Hepatocyte (in vitro differentiated cells): ENCODE measurements around the gene ASXL2. TPM values are rescaled to one million over a fixed set of nuclear protein-coding genes. Genes with fewer than 3 reads are reported as not detected.

ENCODE experiments used
- DNase-seq: peaks from one replicate; pipeline ENCODE4 v3.0.0-alpha.2; 2016; ENCODE audit warnings: low spot score
- H2AFZ ChIP-seq: fragments of 200-600 bp; sonication (generic); 2 replicates; pipeline ENCODE4 v1.6.0; 2016; ENCODE audit warnings: antibody characterized with exemption, mild to moderate bottlenecking
- H3K27ac ChIP-seq: fragments of 200-600 bp; sonication (generic); 2 replicates; pipeline ENCODE4 v1.5.1; 2016; ENCODE audit warnings: mild to moderate bottlenecking
- H3K27me3 ChIP-seq: fragments of 200-600 bp; sonication (generic); 2 replicates; pipeline ENCODE4 v1.6.1; 2016
- H3K36me3 ChIP-seq: fragments of 200-600 bp; sonication (generic); replicated peaks from 2 replicates; pipeline ENCODE4 v1.5.1; 2016; ENCODE audit warnings: low read depth; ENCODE audit not compliant: insufficient read depth
- H3K4me1 ChIP-seq: fragments of 200-600 bp; sonication (generic); 2 replicates; pipeline ENCODE4 v1.5.1; 2016; ENCODE audit warnings: mild to moderate bottlenecking, moderate library complexity; ENCODE audit not compliant: insufficient read depth
- H3K4me2 ChIP-seq: fragments of 200-600 bp; sonication (generic); 2 replicates; pipeline ENCODE4 v1.6.0; 2016
- H3K4me3 ChIP-seq: fragments of 200-600 bp; sonication (generic); 2 replicates; pipeline ENCODE4 v1.5.1; 2016; ENCODE audit warnings: mild to moderate bottlenecking
- H3K79me2 ChIP-seq: fragments of 200-600 bp; sonication (generic); 2 replicates; pipeline ENCODE4 v1.6.0; 2017; ENCODE audit warnings: mild to moderate bottlenecking
- H3K9me2 ChIP-seq: fragments of 200-600 bp; sonication (generic); replicated peaks from 2 replicates; pipeline ENCODE4 v1.6.0; 2017; ENCODE audit warnings: mild to moderate bottlenecking; ENCODE audit not compliant: insufficient read depth
- H3K9me3 ChIP-seq: fragments of 200-600 bp; sonication (generic); 2 replicates; pipeline ENCODE4 v1.5.1; 2016; ENCODE audit warnings: low read depth, mild to moderate bottlenecking
- H4K20me1 ChIP-seq: fragments of 200-600 bp; sonication (generic); 2 replicates; pipeline ENCODE4 v1.6.0; 2016; ENCODE audit warnings: mild to moderate bottlenecking; ENCODE audit not compliant: insufficient read depth, poor library complexity, severe bottlenecking
- EZH2 ChIP-seq: fragments of 200-600 bp; sonication (generic); IDR thresholded peaks from 2 replicates; pipeline ENCODE4 v1.6.1; 2016; ENCODE audit warnings: antibody characterized with exemption, mild to moderate bottlenecking, borderline replicate concordance
- EZH2phosphoT487 ChIP-seq: fragments of 200-600 bp; sonication (generic); IDR thresholded peaks from one replicate; pipeline ENCODE4 v1.6.1; 2018; ENCODE audit warnings: antibody characterized with exemption, mild to moderate bottlenecking, low read depth, moderate library complexity; ENCODE audit not compliant: unreplicated experiment, severe bottlenecking
- WGBS: methylation state at CpG from one replicate; pipeline ENCODE4 v1.1.6; 2016; ENCODE audit warnings: low lambda C conversion rate; ENCODE audit errors: missing lambda C conversion rate; 5-methylcytosine and 5-hydroxymethylcytosine counted together
- polyA plus RNA-seq: library from polyadenylated mRNA; unstranded; fragments of >200 nt; fragmentation: Nextera tagmentation; extraction: Ambion mirVana; gene quantifications from 2 replicates; pipeline ENCODE4 v1.2.1, GENCODE V29; 2016
- total RNA-seq: library from RNA; depleted of rRNA; stranded (reverse); fragments of >200 nt; gene quantifications from 2 replicates; pipeline ENCODE4 v1.2.3, GENCODE V29; 2014
- TF ChIP-seq, protein P1 (sequence below): fragments of 200-600 bp; sonication (generic); IDR thresholded peaks from 2 replicates; pipeline ENCODE4 v1.5.1; 2016; ENCODE audit warnings: antibody characterized with exemption, mild to moderate bottlenecking; ENCODE audit not compliant: poor library complexity

The ASXL2 gene
- total RNA-seq (13.3 and 15.3 TPM in 2 replicates), polyA plus RNA-seq (4.3 and 5.8 TPM in 2 replicates)

DNA sequence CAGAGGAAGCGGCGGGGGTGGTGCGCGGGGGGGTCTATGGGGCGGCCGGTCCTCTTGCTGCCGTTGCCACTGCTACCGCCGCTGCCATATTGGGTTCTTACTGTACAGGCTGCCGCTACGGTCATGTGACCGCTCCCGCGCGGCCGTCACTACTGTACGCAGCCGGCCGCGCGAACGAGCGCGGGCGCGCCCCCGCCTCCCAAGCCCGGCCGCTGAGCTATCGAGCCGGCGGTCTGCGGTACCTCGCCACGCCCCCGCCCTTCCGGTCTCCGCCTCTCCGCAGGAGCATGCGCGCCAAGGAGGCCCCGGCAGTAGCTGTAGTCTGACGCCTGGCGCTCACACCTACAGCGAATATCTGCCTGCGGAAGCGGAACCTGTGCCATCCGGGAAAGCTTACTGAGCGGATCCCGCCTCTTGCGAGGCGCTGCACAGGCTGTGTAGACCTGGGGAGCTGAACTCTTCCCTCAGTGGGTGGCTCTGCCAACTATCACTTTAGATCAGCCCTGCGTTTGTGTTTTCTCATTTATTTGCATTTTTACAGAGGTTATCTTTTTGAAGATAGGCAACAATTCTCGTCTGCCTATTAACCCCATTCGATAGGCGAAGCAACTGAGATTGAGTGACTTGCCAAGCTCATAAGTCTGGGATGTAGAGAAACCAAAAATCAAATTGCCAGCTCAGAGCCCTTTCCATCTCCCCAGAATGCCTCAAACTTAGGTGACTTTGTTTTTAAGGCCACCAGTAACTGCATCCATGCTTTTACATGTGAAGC lies at the start of gene ASXL2:
ASXL2 (minus strand) TSS at position 127 of the 772 bp plus-strand sequence. CDS start 265 bp downstream, outside the sequence.
- H3K4me3 ChIP-seq = peak within 1 kb of the TSS; percentile 93
- peaks cover 26% of the 10 kb centered on the region for H4K20me1 ChIP-seq
- no peaks in the 10 kb centered on the region for H3K27me3 ChIP-seq
- H3K4me1 ChIP-seq = no peaks in the 10 kb centered on the region
- H3K9me3 ChIP-seq = no peaks in the 10 kb centered on the region
- 5% methylated on average over 28 of the region's 56 CpGs for WGBS
- peak; percentile 100 for DNase-seq
- H3K9me2 ChIP-seq = no peaks in the 10 kb centered on the region
- peak within 1 kb of the TSS; percentile 76 for H3K4me2 ChIP-seq
- H3K36me3 ChIP-seq = no peaks in the 10 kb centered on the region
- peak within 1 kb of the TSS; percentile 93 for H3K27ac ChIP-seq
- TF ChIP-seq, protein P1, sequence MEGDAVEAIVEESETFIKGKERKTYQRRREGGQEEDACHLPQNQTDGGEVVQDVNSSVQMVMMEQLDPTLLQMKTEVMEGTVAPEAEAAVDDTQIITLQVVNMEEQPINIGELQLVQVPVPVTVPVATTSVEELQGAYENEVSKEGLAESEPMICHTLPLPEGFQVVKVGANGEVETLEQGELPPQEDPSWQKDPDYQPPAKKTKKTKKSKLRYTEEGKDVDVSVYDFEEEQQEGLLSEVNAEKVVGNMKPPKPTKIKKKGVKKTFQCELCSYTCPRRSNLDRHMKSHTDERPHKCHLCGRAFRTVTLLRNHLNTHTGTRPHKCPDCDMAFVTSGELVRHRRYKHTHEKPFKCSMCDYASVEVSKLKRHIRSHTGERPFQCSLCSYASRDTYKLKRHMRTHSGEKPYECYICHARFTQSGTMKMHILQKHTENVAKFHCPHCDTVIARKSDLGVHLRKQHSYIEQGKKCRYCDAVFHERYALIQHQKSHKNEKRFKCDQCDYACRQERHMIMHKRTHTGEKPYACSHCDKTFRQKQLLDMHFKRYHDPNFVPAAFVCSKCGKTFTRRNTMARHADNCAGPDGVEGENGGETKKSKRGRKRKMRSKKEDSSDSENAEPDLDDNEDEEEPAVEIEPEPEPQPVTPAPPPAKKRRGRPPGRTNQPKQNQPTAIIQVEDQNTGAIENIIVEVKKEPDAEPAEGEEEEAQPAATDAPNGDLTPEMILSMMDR = no peak
- TF ChIP-seq EZH2 = no peak
- TF ChIP-seq EZH2phosphoT487 = no peak
- peak within 1 kb of the TSS; percentile 80 for H2AFZ ChIP-seq
- H3K79me2 ChIP-seq = peaks cover 37% of the 10 kb centered on the region

DNA sequence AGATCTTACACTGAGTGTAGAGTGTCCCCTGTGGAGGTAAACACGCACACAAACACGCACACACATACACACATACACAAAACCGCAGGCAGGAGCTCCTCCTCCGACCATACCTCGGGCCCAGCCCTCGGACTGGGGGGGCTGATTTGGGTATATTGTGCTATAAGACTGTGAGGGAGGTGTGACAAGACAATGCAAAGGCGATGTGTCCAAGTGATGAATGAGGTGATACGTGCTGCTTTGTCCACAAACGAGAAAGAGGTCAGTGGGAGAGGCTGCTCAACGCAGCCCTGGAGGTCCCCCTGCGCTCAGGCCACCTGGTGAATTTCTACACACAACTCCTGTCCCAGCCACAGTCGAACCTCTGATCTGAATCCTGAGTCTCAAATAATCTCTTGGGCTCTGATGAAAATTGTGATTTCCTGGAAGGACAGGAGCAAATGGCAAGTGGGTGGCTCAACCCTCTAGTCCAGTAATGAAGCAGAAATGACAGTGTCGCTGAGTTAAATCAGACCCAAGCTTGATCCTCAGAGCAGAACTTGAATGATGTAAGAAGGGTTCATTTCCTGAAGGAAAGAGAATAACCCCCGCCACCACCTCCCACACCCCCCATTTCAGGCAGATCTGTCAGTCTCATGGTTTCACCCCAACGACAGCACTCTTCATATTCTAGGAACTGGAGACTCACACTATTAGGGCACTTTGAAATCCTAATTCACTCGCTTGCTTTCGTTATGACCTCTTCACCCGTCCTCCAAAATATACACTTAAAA lies 48.9 kb upstream of the ASXL2 start:
- H3K9me2 ChIP-seq = no peaks in the 10 kb centered on the region
- TF ChIP-seq EZH2 (no peak), EZH2phosphoT487 (no peak)
- TF ChIP-seq, protein P1 = no peak
- no peaks in the 10 kb centered on the region for H3K36me3 ChIP-seq
- H4K20me1 ChIP-seq = no peaks in the 10 kb centered on the region
- 85% methylated on average over 18 of the region's 18 CpGs for WGBS
- DNase-seq = no peak
- H3K4me3 ChIP-seq = no peak overlapping the region
- no peak overlapping the region for H2AFZ ChIP-seq
- no peaks in the 10 kb centered on the region for H3K27me3 ChIP-seq
- no peaks in the 10 kb centered on the region for H3K4me1 ChIP-seq
- H3K9me3 ChIP-seq = no peaks in the 10 kb centered on the region
- no peaks in the 10 kb centered on the region for H3K79me2 ChIP-seq
- no peak overlapping the region for H3K27ac ChIP-seq
- H3K4me2 ChIP-seq = no peak overlapping the region

DNA sequence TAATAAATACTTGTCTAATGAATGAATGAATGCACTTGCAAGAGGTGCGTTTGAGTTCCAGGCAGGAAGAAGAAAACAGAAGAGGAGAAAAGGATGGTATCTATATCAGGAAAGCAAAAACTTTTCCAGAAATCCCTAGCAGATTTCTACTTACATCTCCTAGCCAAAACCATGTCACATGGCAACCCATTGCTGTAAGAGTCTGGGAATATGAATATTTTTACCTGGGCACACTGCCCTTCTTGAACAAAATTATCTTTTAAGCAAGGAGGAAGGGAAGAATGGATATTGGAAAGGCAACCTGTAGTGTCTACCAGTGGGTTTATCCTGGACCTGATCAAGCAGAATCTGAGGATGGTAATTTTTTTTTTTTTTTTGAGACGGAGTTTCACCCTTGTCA lies 44.2 kb upstream of the ASXL2 start:
- H3K27ac ChIP-seq = no peak overlapping the region
- H3K36me3 ChIP-seq = no peaks in the 10 kb centered on the region
- no peak overlapping the region for H3K4me2 ChIP-seq
- no peak overlapping the region for H3K4me3 ChIP-seq
- no peaks in the 10 kb centered on the region for H3K4me1 ChIP-seq
- H2AFZ ChIP-seq = no peak overlapping the region
- no peak for TF ChIP-seq EZH2
- TF ChIP-seq, protein P1 = no peak
- no peaks in the 10 kb centered on the region for H3K27me3 ChIP-seq
- H3K9me3 ChIP-seq = no peaks in the 10 kb centered on the region
- H4K20me1 ChIP-seq = no peaks in the 10 kb centered on the region
- no peaks in the 10 kb centered on the region for H3K79me2 ChIP-seq
- WGBS = 81% methylated on average over 2 of the region's 2 CpGs
- DNase-seq = no peak
- H3K9me2 ChIP-seq = no peaks in the 10 kb centered on the region
